HepG2 (cell line): ENCODE measurements around the gene CCT7. TPM values are rescaled to one million over a fixed set of nuclear protein-coding genes. Genes with fewer than 3 reads are reported as not detected.
A peak's percentile ranks its signal among the peaks of the same experiment; 100 is the strongest.

ENCODE experiments used
- AKAP8 ChIP-seq: sonication (generic); formaldehyde crosslinking; IDR thresholded peaks from 2 replicates; pipeline ENCODE4 v1.5.1; 2020; ENCODE audit warnings: mild to moderate bottlenecking, missing genetic modification reagents
- ASH2L ChIP-seq: fragments of 300-600, 200-600 bp; sonication (generic); IDR thresholded peaks from 2 replicates; pipeline ENCODE4 v1.7.0; 2017; ENCODE audit warnings: low read depth, mild to moderate bottlenecking, moderate library complexity, mixed read lengths, low read length; ENCODE audit not compliant: insufficient read length
- CHCHD3 ChIP-seq: sonication (generic); formaldehyde crosslinking; IDR thresholded peaks from 2 replicates; pipeline ENCODE4 v1.8.0; 2022; ENCODE audit warnings: mild to moderate bottlenecking, missing genetic modification reagents, moderate library complexity
- FIP1L1 ChIP-seq: fragments of 200-400 bp; formaldehyde crosslinking; IDR thresholded peaks from 2 replicates; pipeline ENCODE4 v1.6.1; 2018; ENCODE audit warnings: low read depth, mild to moderate bottlenecking, low read length, moderate library complexity, borderline replicate concordance; ENCODE audit not compliant: insufficient read depth
- GPBP1L1 ChIP-seq: sonication (generic); formaldehyde crosslinking; IDR thresholded peaks from 2 replicates; pipeline ENCODE4 v1.5.0; 2020; ENCODE audit warnings: mild to moderate bottlenecking, missing genetic modification reagents
- GTF2F1 ChIP-seq: fragments of 150-350 bp; IDR thresholded peaks from 2 replicates; pipeline ENCODE4 v1.6.1; 2014; ENCODE audit warnings: low read length
- HNF1B ChIP-seq: sonication (generic); formaldehyde crosslinking; IDR thresholded peaks from 2 replicates; pipeline ENCODE4 v1.5.1; 2020; ENCODE audit warnings: mild to moderate bottlenecking, moderate library complexity, missing genetic modification reagents
- HNRNPH1 ChIP-seq: fragments of 200-400 bp; formaldehyde crosslinking; optimal IDR thresholded peaks from 2 replicates; pipeline ENCODE3; 2017; ENCODE audit warnings: mild to moderate bottlenecking, low read depth, low read length
- HNRNPK ChIP-seq: fragments of 200-400 bp; formaldehyde crosslinking; IDR thresholded peaks from 2 replicates; pipeline ENCODE4 v1.6.1; 2018; ENCODE audit warnings: low read length, low read depth, moderate library complexity, mild to moderate bottlenecking; ENCODE audit not compliant: poor library complexity, severe bottlenecking
- HNRNPL ChIP-seq: fragments of 200-400 bp; formaldehyde crosslinking; IDR thresholded peaks from 2 replicates; pipeline ENCODE4 v1.6.1; 2017; ENCODE audit warnings: mild to moderate bottlenecking, low read depth, low read length
- HOXA5 ChIP-seq: sonication (generic); formaldehyde crosslinking; IDR thresholded peaks from 2 replicates; pipeline ENCODE4 v1.4.0; 2020; ENCODE audit warnings: missing genetic modification reagents
- IRF2 ChIP-seq: IDR thresholded peaks from 2 replicates; pipeline ENCODE4 v1.6.1; 2018; ENCODE audit warnings: missing genetic modification reagents, missing compliant biosample characterization
- JARID2 ChIP-seq: sonication (generic); formaldehyde crosslinking; IDR thresholded peaks from 2 replicates; pipeline ENCODE4 v1.8.1; 2023; ENCODE audit warnings: missing genetic modification reagents, inconsistent platforms; ENCODE audit not compliant: insufficient replicate concordance
- KDM5A ChIP-seq: fragments of 200-600 bp; sonication (generic); IDR thresholded peaks from 2 replicates; pipeline ENCODE4 v1.7.0; 2018; ENCODE audit warnings: antibody characterized with exemption, mild to moderate bottlenecking, low read length, borderline replicate concordance
- LRRFIP1 ChIP-seq: sonication (generic); formaldehyde crosslinking; conservative IDR thresholded peaks from 2 replicates; pipeline ENCODE4 v1.4.0; 2020; ENCODE audit warnings: missing genetic modification reagents
- NR1H2 ChIP-seq: sonication (generic); formaldehyde crosslinking; IDR thresholded peaks from 2 replicates; pipeline ENCODE4 v1.8.1; 2022; ENCODE audit warnings: low read depth, missing genetic modification reagents, borderline replicate concordance
- RFX5 ChIP-seq: IDR thresholded peaks from 2 replicates; pipeline ENCODE4 v1.6.1; 2011; ENCODE audit warnings: low read depth, low read length, improper control_type of control experiment
- U2AF1 ChIP-seq: fragments of 200-400 bp; formaldehyde crosslinking; optimal IDR thresholded peaks from 2 replicates; pipeline ENCODE3; 2017; ENCODE audit warnings: mild to moderate bottlenecking, low read depth, low read length
- ZFP37 ChIP-seq: sonication (generic); formaldehyde crosslinking; IDR thresholded peaks from 2 replicates; pipeline ENCODE4 v1.4.0; 2020; ENCODE audit warnings: missing genetic modification reagents, borderline replicate concordance
- ZNF101 ChIP-seq: sonication (generic); formaldehyde crosslinking; IDR thresholded peaks from 2 replicates; pipeline ENCODE4 v1.4.0; 2020; ENCODE audit warnings: mild to moderate bottlenecking, low read depth, missing genetic modification reagents, borderline replicate concordance
- ZNF121 ChIP-seq: sonication (generic); formaldehyde crosslinking; IDR thresholded peaks from 2 replicates; pipeline ENCODE4 v1.5.0; 2020; ENCODE audit warnings: mild to moderate bottlenecking, missing genetic modification reagents
- ZNF44 ChIP-seq: sonication (generic); formaldehyde crosslinking; IDR thresholded peaks from 2 replicates; pipeline ENCODE4 v1.5.1; 2020; ENCODE audit warnings: mild to moderate bottlenecking, missing genetic modification reagents
- ZNF569 ChIP-seq: sonication (generic); formaldehyde crosslinking; IDR thresholded peaks from 2 replicates; pipeline ENCODE4 v1.5.0; 2020; ENCODE audit warnings: mild to moderate bottlenecking, missing genetic modification reagents, moderate library complexity, borderline replicate concordance
- polyA plus RNA-seq, 8 experiments: library from polyadenylated mRNA; depleted of rRNA in 3 of 8; stranded (reverse) in 7 of 8; unstranded in 1 of 8; fragments of >200 nt; fragmentation: Illumina TruSeq in 4 of 8; extraction: Trizol in 4 of 8; gene quantifications; 2 replicates each; pipeline versions ENCODE4 v1.2.1 to v1.2.3, GENCODE V29; 2011 to 2016; ENCODE audit warnings: low read depth in 4 of 8, missing spikeins in 1 of 8, mixed read lengths in 1 of 8; ENCODE audit not compliant: insufficient read depth in 1 of 8
- total RNA-seq, 5 experiments: library from RNA; depleted of rRNA; stranded (reverse); fragments of >200 nt; fragmentation: Illumina TruSeq; extraction: Trizol; gene quantifications; 2 replicates each; pipeline ENCODE4 v1.2.3, GENCODE V29; 2016; ENCODE audit warnings: low read depth in 1 of 5

Gene CCT7
- total and polyA plus RNA-seq, 2 of the 13 experiments (the other 11 are each of a cell fraction or from before 2014, with no cell fraction given): 347 to 517 TPM

GRCh38 chr2:73233932-73234832 lies at the start of gene CCT7 (continued):
- TF ChIP-seq FIP1L1 (peak; percentile 26; the same call in 1 of the 2 replicates), HOXA5 (CRISPR knock-in tag) (peak; percentile 86; the same call in 1 of the 2 replicates), AKAP8 (no peak; the same call in 1 of the 2 replicates), KDM5A (peak; percentile 91), LRRFIP1 (CRISPR knock-in tag) (no peak; the same call in 1 of the 2 replicates), U2AF1 (peak; percentile 96), CHCHD3 (CRISPR knock-in tag) (no peak), ZNF569 (no peak), NR1H2 (CRISPR knock-in tag) (peak; percentile 81; the same call in 1 of the 2 replicates), GPBP1L1 (CRISPR knock-in tag) (no peak), IRF2 (peak; percentile 79), ZNF44 (CRISPR knock-in tag) (peak; percentile 84), GTF2F1 (no peak), HNRNPH1 (no peak), HNF1B (CRISPR knock-in tag) (peak; percentile 80), ZNF121 (CRISPR knock-in tag) (peak; percentile 71; the same call in 1 of the 2 replicates), ZFP37 (CRISPR knock-in tag) (0 out of 2 replicates have a peak, but pooled peaks have one; percentile 24), RFX5 (0 out of 2 replicates have a peak, but pooled peaks have one; percentile 2), ZNF101 (CRISPR knock-in tag) (no peak), HNRNPK (no peak), HNRNPL (peak; percentile 81), ASH2L (peak; percentile 98), JARID2 (peak; percentile 84)
